Activated T-cell treated with anti-CD3 and anti-CD28 coated beads, Interleukin-2, amount 50 U/mL, for 48 hours (primary cell): ENCODE results near the gene AK5.

Experiments
- DNase-seq, 2 experiments: peaks; one replicate each; pipeline ENCODE4 v3.0.0-alpha.2; 2020

AK5 gene

GRCh38 chr1:77550135-77550534 is 268.3 kb downstream of the AK5 start:
- DNase-seq, result no peak

DNA sequence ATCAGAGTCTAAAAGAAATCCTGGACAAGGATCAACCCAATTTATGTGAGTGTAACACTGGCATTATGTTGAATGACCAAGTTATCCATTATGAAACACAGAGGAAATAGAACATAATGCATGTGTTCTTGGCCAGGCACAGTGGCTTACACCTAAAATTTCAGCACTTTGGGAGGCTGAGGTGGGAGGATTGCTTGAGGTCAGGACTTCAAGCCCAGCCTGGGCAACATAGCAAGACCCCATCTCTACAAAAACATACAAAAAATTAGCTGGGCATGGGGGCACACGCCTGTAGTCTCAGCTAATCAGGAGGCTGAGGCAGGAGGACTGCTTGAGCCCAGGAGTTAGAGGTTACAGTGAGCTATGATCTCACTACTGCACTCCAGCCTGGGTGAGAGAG is 270.8 kb downstream of the AK5 start:
- DNase-seq, result no peak

- DNase-seq, result no peak
These were observed 271.9 kb downstream of the AK5 start for GRCh38 chr1:77553568-77554291.

GRCh38 chr1:77556045-77556444 is 274.2 kb downstream of the AK5 start:
- no peak for DNase-seq

DNA sequence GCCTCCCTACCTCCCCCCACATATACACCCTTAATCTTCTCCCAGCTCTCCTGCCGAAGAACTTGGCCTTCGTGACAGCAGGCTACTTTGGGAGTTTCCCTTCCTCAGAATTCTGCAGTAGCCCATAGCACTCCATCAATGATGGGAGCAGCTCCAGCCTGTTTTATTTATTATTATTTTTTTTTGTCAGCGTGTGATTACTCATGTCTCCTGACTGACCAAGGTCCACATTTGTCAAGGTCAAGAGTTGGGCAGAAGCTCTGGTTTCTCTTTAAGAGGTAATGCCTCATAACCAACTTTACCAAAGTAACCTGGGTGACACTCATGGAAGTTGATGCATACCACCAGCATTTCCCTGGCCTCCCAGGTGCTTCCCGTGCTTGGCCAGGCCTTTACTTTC is 275.2 kb downstream of the AK5 start:
- DNase-seq, result no peak

- DNase-seq, result no peak
These were observed 276.9 kb downstream of the AK5 start for GRCh38 chr1:77558591-77559164.

- DNase-seq, result no peak
These were observed 278.9 kb downstream of the AK5 start for GRCh38 chr1:77560741-77561140.

- DNase-seq, result no peak
These were observed 280.9 kb downstream of the AK5 start for GRCh38 chr1:77562596-77563150.

DNA sequence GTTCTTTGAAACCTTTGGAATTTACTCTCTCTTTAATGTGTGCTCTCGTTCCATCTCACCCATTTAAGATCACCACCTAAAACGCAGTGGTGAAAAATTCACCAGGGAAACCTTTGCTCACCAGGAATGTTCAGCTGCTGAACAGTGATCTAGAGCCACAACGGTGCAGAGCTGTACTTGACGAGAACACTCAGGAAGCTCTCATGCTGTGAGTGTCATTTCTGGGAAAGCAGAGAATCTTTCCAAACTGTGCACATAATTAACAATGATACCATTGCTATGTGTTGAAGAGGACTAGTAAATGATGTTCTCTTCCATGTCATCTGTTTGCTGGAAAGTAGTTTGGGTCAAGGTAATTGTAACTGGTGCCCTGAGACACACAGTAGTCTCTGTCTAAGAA is 283.5 kb downstream of the AK5 start:
- no peak for DNase-seq

DNA sequence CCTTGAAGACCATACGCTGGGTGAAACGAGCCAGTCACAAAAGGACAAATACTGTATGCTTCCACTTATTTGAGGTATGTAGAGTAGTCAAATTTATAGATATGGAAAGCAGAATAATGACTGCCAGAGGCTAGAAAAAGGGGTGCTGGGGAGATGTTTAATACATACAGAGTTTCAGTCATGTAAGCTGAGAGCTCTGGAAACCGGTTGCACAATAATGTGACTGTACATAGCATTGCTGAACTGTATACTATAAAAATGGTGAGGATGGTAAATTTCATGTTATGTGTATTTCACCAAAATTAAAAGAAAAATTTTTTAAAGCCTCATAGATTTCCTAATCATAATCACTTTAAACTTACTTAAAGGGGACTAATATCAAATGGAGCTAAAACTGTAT is 289.8 kb downstream of the AK5 start:
- no peak for DNase-seq

GRCh38 chr1:77579547-77579946 is 297.7 kb downstream of the AK5 start:
- DNase-seq, result no peak

DNA sequence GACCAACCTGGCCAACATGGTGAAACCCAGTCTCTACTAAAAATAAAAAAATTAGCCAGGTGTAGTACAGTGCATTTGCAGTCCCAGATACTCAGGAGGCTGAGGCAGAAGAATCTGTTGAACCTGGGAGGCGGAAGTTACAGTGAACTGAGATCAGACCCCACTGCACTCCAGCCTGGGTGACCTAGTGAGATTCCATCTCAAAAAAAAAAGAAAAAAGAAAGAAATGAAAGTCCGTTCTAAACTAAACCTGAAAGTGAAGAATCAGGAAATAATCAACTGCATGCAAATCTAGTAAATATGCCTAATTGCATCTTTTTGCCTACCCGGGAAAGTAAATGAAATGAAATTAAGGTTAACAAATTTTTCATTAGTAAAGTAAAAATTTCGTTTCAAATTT is 301.1 kb downstream of the AK5 start:
- no peak for DNase-seq

- DNase-seq, result no peak
These were observed 301.7 kb downstream of the AK5 start for GRCh38 chr1:77583483-77583882.

- DNase-seq, result no peak
These were observed 303.1 kb downstream of the AK5 start for GRCh38 chr1:77584884-77585283.

- DNase-seq, result no peak
These were observed 303.9 kb downstream of the AK5 start for GRCh38 chr1:77585610-77586314.

DNA sequence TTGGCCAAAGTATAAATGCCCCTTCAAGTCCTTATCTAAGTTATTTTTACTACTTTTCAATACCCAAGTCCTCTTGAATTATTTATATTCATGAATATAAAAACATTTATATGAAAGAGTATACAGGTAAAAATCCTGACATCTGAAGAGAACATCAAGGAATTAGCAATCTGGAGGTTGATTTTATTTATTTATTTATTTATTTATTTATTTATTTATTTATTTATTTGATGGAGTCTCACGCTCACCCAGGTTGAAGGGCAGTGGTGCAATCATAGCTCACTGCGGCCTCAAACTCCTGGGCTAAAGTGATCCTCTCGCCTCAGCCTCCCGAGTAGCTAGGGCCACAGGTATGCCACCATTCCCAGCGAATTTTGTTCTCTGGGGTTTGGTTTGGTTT is 307.4 kb downstream of the AK5 start:
- DNase-seq, result no peak

DNA sequence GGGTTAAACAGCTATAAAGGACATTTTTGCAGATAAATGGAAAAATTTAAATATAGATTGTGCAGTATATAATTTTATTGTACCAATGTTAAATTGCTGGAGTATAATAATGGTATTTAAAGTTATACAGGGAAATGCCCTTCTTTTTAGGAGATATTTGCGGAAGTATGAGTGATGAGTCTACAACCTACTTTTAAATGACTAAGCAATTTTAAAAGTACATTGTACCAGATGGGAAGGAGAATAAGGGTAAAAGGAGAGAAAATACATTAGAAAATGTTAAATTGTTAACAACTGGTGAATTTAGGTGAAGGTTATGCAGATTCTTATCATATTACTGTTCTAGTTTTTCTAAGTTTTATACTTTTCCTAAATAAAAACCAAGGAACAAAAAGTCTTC is 308.8 kb downstream of the AK5 start:
- no peak for DNase-seq

DNA sequence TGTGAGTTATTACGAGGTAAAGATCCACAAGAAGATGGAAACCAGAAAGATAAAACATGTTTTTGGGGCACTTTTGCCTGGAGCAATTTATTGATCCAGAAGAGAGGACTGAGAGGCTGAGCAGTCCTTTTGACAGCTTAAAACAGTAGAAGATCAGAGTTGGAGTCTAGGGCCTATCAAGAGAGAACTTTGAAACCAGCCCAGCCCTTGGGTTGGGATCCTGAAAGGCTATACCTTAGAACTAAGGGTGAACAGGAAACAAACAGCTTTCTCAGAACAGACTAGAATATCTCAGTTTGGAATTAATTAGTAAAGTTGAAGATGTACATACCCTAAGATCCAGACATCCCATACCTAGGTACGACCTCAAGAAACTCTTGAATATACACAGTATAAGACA is 311.1 kb downstream of the AK5 start:
- DNase-seq, result no peak

DNA sequence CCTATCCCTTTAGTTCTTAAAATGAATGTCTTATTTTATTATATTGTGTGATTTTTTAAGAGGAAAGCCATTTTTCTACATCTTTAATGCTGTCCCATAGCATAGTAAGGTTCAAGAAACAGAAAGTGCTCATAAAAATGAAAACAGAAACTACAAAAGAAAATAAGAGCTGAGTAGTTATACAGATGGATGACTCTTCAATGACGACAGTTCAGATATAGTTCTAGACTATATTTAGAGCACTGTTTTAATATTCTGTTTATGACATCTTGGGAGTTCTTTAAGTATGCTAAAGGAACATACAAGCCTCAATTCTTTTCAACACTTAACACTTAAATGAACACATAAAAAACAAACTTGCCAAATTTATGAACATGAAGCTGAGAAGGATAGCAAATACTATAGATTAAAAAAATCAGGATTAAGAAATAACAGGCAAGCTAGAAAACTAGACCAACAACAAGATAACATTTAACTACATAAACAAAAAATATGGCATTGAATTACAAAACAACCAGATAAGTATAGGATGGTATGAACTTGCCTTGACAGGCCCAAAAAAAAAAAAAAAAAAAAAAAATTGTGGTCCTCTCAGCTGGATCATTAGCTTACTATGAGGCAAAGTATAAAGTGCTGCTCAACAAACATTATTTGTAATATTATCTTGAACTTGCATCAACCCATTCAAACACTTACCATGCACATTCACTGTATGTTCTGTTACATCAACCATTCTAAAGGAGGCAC is 312.7 kb downstream of the AK5 start:
- no peak for DNase-seq

GRCh38 chr1:77597310-77597709 is 315.5 kb downstream of the AK5 start:
- DNase-seq, result no peak

DNA sequence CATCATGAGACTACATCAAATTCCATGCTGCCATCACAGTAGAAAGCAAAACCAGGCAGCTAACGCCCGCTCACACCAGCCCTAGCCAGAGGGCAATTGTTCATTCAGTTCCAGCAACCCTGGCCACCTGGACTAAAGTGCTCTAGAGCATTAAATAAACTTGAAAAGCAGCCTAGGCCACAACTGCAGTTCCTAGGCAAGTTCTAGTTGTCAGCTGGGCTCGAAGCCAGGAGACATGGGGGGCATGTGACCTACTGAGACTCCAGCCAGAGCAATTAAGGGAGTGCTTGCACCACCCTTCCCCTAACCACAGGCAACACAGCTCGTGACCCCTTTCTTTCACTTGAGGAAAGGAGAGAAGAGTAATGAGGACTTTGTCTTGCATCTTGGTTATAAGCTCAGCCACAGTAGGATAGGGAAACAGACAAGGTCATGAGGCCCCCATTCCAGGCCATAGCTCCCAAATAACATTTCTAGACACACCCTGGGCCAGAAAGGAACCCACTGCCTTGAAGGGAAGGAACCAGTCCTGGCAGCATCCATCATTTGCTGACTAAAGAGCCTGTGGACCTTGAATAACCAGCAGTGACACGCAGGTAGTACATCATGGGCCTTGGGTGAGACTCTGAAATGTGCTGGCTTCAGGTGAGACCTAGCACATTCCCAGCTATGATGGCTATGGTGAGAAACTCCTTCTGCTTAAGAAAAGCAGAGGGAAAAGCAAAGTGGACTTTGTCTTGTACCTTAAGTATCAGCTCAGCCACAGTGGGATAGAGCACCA is 323.6 kb downstream of the AK5 start:
- DNase-seq, result no peak

GRCh38 chr1:77608893-77609292 is 327.1 kb downstream of the AK5 start:
- DNase-seq, result no peak
